K562 (cell line): ENCODE results near the gene USP32. TPM values are rescaled to one million over a fixed set of nuclear protein-coding genes. Genes with fewer than 3 reads are reported as not detected.

Experiments
- HDAC3 ChIP-seq: fragments of 450-650 bp; IDR thresholded peaks from 2 replicates; pipeline ENCODE4 v1.6.1; 2018; ENCODE audit warnings: borderline replicate concordance, mild to moderate bottlenecking, moderate library complexity; ENCODE audit not compliant: partially characterized antibody
- LEF1 ChIP-seq: fragments of 450-650 bp; IDR thresholded peaks from 2 replicates; pipeline ENCODE4 v1.6.1; 2016; ENCODE audit warnings: mild to moderate bottlenecking
- MITF ChIP-seq: IDR thresholded peaks from 2 replicates; pipeline ENCODE4 v1.6.1; 2014; ENCODE audit warnings: antibody characterized with exemption
- PREB ChIP-seq: sonication (generic); formaldehyde crosslinking; IDR thresholded peaks from 2 replicates; pipeline ENCODE4 v1.8.1; 2023; ENCODE audit warnings: mild to moderate bottlenecking, missing genetic modification reagents
- SMAD2 ChIP-seq: fragments of 150-350 bp; IDR thresholded peaks from 2 replicates; pipeline ENCODE4 v1.6.1; 2014; ENCODE audit warnings: low read depth, mild to moderate bottlenecking, low read length
- ZBTB43 ChIP-seq: sonication (generic); formaldehyde crosslinking; IDR thresholded peaks from 2 replicates; pipeline ENCODE4 v1.8.0; 2023; ENCODE audit warnings: mild to moderate bottlenecking, missing genetic modification reagents
- ZNF146 ChIP-seq: IDR thresholded peaks from one replicate; pipeline ENCODE4 v1.6.1; 2018; ENCODE audit warnings: missing compliant biosample characterization; ENCODE audit not compliant: unreplicated experiment
- ZNF224 ChIP-seq: sonication (generic); formaldehyde crosslinking; IDR thresholded peaks from 2 replicates; pipeline ENCODE4 v1.8.0; 2022; ENCODE audit warnings: mild to moderate bottlenecking, missing genetic modification reagents
- ZNF584 ChIP-seq: fragments of 200-800 bp; sonication (Bioruptor generic); IDR thresholded peaks from 2 replicates; pipeline ENCODE4 v1.6.1; 2016; ENCODE audit warnings: low read depth, mild to moderate bottlenecking, missing genetic modification characterization, missing compliant biosample characterization
- ZZZ3 ChIP-seq: fragments of 450-650 bp; IDR thresholded peaks from 2 replicates; pipeline ENCODE4 v1.6.1; 2016; ENCODE audit warnings: antibody characterized with exemption, mild to moderate bottlenecking, moderate library complexity
- polyA plus RNA-seq, 8 experiments: library from polyadenylated mRNA; depleted of rRNA in 4 of 8; stranded (reverse) in 5 of 8; unstranded in 3 of 8; fragments of >200 nt; fragmentation: Nextera tagmentation in 2 of 8; fragmentation: Illumina TruSeq in 1 of 8; extraction: Ambion mirVana in 2 of 8; extraction: Trizol in 1 of 8; gene quantifications; 2 replicates each; pipeline versions ENCODE4 v1.2.1 to v1.2.3, GENCODE V29; 2011 to 2014; ENCODE audit warnings: inconsistent platforms in 1 of 8, missing spikeins in 1 of 8
- total RNA-seq, 7 experiments: library from RNA; depleted of rRNA in 6 of 7; stranded (reverse); fragments of >200 nt in 6 of 7; fragmentation: Illumina TruSeq in 2 of 7; extraction: Trizol in 2 of 7; gene quantifications; 2 replicates each; pipeline versions ENCODE4 v1.2.1 to v1.2.3, GENCODE V29; 2011 to 2021; ENCODE audit warnings: low replicate concordance in 1 of 7
- TF ChIP-seq, protein P1 (sequence below): fragments of 450-650 bp; IDR thresholded peaks from 2 replicates; pipeline ENCODE4 v1.6.1; 2018; ENCODE audit not compliant: partially characterized antibody
- TF ChIP-seq, protein P2 (sequence below): fragments of 450-650 bp; formaldehyde crosslinking; IDR thresholded peaks from 2 replicates; pipeline ENCODE4 v1.4.0; 2020; ENCODE audit warnings: mild to moderate bottlenecking, mixed read lengths
- TF ChIP-seq, protein P3 (sequence below), 2 experiments: fragments of 450-650 bp in 1 of 2; sonication (generic) in 1 of 2; formaldehyde crosslinking in 1 of 2; IDR thresholded peaks in 1 of 2; conservative IDR thresholded peaks in 1 of 2; 2 replicates each; pipeline versions ENCODE4 v1.6.1 to v1.8.1; 2016 to 2023; ENCODE audit warnings: mild to moderate bottlenecking in 2 of 2, moderate library complexity in 2 of 2, inconsistent platforms in 1 of 2, missing genetic modification reagents in 1 of 2

USP32 gene
- total and polyA plus RNA-seq, 9 of the 15 experiments (the other 6 are each of a cell fraction or from before 2014, with no cell fraction given), result 18.0 to 69.3 (median 47.1) TPM

DNA sequence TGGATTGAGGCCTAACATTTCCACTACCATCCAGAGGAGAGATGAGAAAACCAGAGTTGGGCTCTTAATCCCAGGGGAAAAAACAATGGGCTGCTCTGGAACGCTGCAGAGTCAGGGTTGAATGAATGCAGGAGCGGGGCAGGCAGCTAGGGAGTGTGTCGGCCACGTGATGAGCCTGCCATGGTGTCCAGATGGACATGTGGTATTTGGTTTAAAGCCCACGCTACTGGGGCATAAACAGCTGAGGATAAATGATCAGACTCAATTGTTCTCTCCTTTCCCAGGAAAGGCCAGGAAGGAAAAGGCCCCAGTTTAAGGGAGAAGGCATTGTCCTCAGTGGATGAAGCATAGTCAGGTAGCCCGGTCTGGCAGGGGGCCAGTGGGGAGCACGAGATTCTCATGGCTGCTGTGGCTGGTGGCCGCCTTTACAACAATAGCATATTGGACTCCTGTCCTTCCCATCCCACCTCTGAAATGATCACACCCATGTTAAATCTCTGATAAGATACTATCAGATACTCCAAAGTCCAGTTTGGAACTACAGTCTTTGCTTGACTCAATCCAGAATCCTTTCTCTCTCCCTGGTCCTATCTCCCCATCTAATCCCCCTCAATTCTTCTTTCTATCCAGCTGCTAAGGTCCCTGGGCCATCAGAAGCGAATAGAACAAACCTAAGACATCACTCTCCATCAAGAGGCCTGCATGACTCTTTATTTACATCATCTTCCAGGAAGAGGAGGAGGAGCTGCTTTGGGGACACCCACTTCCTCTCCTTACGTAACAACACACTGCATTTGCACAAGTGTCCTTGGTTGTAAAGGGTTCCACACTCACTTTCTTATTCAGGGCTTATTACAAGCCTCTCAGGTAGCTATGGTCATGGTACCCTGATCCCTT is 221.8 kb downstream of the USP32 start (continued):
- TF ChIP-seq, protein P1, sequence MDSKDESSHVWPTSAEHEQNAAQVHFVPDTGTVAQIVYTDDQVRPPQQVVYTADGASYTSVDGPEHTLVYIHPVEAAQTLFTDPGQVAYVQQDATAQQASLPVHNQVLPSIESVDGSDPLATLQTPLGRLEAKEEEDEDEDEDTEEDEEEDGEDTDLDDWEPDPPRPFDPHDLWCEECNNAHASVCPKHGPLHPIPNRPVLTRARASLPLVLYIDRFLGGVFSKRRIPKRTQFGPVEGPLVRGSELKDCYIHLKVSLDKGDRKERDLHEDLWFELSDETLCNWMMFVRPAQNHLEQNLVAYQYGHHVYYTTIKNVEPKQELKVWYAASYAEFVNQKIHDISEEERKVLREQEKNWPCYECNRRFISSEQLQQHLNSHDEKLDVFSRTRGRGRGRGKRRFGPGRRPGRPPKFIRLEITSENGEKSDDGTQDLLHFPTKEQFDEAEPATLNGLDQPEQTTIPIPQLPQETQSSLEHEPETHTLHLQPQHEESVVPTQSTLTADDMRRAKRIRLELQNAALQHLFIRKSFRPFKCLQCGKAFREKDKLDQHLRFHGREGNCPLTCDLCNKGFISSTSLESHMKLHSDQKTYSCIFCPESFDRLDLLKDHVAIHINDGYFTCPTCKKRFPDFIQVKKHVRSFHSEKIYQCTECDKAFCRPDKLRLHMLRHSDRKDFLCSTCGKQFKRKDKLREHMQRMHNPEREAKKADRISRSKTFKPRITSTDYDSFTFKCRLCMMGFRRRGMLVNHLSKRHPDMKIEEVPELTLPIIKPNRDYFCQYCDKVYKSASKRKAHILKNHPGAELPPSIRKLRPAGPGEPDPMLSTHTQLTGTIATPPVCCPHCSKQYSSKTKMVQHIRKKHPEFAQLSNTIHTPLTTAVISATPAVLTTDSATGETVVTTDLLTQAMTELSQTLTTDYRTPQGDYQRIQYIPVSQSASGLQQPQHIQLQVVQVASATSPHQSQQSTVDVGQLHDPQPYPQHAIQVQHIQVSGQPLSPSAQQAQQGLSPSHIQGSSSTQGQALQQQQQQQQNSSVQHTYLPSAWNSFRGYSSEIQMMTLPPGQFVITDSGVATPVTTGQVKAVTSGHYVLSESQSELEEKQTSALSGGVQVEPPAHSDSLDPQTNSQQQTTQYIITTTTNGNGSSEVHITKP, result no peak
- TF ChIP-seq ZZZ3, result no peak
- TF ChIP-seq PREB (CRISPR knock-in tag), result no peak
- TF ChIP-seq, protein P2, sequence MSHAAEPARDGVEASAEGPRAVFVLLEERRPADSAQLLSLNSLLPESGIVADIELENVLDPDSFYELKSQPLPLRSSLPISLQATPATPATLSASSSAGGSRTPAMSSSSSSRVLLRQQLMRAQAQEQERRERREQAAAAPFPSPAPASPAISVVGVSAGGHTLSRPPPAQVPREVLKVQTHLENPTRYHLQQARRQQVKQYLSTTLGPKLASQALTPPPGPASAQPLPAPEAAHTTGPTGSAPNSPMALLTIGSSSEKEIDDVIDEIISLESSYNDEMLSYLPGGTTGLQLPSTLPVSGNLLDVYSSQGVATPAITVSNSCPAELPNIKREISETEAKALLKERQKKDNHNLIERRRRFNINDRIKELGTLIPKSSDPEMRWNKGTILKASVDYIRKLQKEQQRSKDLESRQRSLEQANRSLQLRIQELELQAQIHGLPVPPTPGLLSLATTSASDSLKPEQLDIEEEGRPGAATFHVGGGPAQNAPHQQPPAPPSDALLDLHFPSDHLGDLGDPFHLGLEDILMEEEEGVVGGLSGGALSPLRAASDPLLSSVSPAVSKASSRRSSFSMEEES (CRISPR knock-in tag), result no peak
- TF ChIP-seq MITF, result no peak
- TF ChIP-seq, protein P3, sequence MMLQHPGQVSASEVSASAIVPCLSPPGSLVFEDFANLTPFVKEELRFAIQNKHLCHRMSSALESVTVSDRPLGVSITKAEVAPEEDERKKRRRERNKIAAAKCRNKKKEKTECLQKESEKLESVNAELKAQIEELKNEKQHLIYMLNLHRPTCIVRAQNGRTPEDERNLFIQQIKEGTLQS (IDR thresholded peaks at IDR 0.05), result peak; percentile 77
- TF ChIP-seq, protein P3 (CRISPR knock-in tag; conservative IDR thresholded peaks at IDR 0.05), result no peak
- TF ChIP-seq LEF1, result no peak
- peak; percentile 77 for TF ChIP-seq ZNF584 (CRISPR knock-in tag)
- TF ChIP-seq ZBTB43 (CRISPR knock-in tag), result no peak
- TF ChIP-seq ZNF224 (CRISPR knock-in tag), result no peak
- TF ChIP-seq HDAC3, result no peak
- no peak for TF ChIP-seq ZNF146 (CRISPR knock-in tag)
- no peak for TF ChIP-seq SMAD2
